Activated CD4-positive, CD25-positive, alpha-beta regulatory T cell treated with anti-CD3 and anti-CD28 coated beads, Interleukin-2, amount 50 U/mL, for 72 hours (primary cell): ENCODE results near the gene KCNMA1.
"Not testable (repeated sequence)": the region's sequence is repeated elsewhere in the genome, so short reads cannot be mapped to it uniquely, and the experiment has no call there.

ENCODE experiments used
- DNase-seq: peaks from one replicate; pipeline ENCODE4 v3.0.0; 2021

KCNMA1 gene

GRCh38 chr10:77637532-77638320, at the start of gene KCNMA1:
Gene KCNMA1, minus strand, starts transcription at chr10:77637808.
- DNase-seq, result no peak

GRCh38 chr10:77686650-77687417, 49.2 kb upstream of the KCNMA1 start:
- no peak for DNase-seq

DNA sequence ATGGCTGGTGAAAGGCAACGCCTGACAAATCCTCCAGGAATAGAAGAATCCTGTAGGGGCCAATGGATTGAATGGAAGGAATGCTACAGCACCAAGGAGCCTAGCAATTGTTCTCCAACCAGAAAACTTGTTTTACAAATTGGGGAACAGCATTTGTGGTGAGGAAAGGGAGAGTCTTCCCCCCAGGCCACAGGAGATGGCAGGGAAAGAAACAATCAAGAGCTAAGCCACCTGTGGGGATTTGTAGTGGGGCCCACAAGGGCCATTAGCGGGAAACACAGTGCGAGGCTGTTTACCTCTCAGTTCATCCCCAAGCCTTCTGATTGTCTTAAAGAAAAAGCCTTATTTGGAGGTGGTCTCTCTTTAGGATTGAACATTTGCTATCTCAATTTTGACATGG, 48.5 kb upstream of the KCNMA1 start:
- DNase-seq, result no peak

- no peak for DNase-seq
Measured at GRCh38 chr10:77685432-77685831, 47.8 kb upstream of the KCNMA1 start.

- DNase-seq, result not testable (repeated sequence)
Measured at GRCh38 chr10:77683088-77683432, 45.5 kb upstream of the KCNMA1 start.

- DNase-seq, result no peak
Measured at GRCh38 chr10:77682393-77683087, 44.9 kb upstream of the KCNMA1 start.

- DNase-seq, result no peak
Measured at GRCh38 chr10:77681839-77682238, 44.2 kb upstream of the KCNMA1 start.

DNA sequence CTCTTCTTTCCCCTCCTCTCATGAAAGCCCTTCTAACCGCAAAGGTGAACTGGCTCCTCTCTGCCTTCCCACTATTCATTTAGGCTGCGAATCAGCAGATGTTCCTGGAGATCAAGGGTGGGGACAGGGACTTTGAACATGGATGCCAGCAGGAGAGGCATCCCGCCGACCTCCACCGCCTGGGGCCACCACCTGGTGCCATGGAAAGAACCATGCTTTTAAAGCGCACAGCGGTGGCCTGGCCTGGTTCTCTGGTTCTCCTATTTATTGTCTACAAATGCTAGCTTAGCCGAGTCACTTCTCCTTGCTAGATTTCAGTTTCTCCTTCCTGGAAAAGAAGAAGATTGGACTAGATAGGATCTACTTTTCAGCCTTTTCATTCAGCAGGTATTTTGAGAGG, 43.2 kb upstream of the KCNMA1 start:
- no peak for DNase-seq

DNA sequence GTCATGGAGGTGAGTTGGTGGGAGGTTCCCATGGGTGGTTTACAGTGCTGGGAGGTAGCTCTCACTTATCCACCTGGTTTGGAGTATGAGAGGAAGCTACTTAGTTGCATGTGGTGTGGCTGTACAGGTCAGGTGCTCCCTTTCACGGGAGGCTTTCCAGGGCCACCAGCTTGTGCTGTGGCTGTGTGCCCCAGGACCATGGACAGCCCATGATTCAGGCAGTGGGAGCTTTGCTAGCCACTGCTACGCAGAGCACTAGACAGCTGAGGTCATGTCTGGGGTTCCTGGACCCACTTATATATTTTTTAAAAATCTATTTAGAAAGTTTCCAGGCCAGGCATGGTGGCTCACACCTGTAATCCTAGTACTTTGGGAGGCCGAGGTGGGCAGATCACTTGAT, 42.5 kb upstream of the KCNMA1 start:
- no peak for DNase-seq

GRCh38 chr10:77679217-77679616, 41.6 kb upstream of the KCNMA1 start:
- no peak for DNase-seq

- DNase-seq, result no peak
Measured at GRCh38 chr10:77678146-77678545, 40.5 kb upstream of the KCNMA1 start.

DNA sequence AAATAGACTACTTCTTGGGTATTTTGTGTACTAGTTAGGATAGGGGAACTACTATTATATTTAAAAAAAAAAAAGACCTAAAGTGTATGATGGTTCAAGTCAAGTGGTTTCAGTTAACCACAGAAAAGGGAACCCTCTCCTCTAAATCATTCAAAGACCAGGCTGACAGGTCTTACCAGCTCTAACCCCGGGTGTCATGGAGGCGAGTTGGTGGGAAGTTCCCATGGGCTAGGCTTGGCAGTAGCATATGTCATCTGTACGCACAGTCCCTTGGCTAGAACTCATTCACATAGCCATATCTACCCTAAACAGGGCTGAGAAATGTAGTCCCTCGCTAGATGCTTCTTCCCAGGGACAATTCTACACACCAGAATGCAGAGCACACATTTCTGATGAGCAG, 37.7 kb upstream of the KCNMA1 start:
- no peak for DNase-seq

DNA sequence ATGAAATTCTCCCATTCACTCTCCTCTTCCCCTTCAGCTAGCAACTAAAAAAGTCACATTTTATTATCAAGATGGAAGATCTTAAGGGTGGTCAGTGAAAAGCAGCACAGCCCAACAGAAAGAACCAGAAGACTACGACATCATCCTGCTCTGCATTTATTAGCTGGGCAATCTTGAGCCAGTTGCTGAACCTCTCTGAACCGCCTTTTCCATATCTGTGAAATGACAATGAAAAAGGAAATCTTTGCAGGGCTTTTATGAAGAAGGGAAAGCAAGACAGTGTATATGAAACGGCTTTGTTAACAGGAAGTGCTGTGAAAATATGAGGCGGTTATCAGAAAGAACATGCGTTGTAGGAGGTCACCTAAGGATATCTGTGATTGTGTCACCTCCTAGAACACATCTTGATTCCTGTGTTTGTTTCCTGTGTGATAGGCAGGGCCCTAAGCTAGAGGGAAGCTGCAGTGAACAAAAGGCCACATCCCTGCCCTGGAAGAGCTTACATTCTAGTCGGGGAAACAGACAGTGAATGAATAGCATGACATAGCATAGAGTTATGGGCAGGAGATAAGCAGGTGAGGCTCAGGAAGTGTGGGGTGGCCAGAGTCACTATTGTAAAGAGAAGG, 36.0 kb upstream of the KCNMA1 start:
- no peak for DNase-seq

DNA sequence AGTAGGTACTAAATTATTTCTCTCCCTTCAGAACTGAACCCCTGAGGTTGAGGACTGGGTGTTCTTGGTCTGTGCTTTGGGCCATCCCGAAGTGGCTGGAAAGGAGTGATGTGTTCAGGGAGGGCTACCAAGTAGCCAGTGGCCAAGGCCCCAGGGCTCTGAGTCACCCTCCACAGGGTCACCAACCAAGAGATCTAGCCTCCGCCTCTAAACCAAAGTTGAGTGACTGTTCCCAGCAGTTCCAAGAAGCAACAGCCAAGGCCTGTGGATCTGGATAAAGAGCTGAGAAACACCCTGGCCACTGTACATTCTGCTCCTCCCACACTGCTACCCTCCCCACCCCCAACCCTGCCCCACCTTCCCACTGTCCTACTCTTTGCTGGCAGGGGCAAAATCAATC, 35.5 kb upstream of the KCNMA1 start:
- DNase-seq, result no peak

DNA sequence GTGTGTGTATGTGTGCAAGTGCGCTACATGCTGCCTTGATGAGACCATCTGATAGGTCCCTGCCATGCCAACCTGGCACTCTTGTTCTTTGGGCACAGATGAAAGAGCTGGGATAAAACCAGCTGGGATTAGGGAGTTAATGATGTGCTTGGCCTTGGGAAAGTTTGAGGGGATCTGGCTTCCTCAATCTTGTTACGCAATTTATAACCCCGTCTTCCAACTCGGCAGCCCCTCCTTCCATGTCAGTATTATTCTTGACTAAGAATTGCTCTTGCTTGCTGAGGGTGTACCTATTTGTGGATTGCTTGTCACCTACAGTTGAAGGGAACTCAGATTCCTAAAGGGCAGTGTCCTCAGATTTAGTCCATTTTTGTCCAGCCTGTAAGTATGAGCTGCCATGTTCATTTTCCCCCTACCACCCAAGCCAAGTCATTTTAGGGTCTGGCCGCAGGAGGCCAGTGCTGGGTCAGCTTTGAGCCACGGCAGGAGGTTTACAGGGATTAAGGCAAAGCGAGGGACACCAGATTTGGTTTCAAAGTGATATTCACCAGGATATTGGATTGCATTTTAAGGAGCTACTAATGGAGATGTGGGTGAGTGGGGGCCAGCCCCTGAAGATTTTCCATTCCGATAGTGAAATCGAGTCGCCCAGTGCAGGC, 34.1 kb upstream of the KCNMA1 start:
- DNase-seq, result no peak

DNA sequence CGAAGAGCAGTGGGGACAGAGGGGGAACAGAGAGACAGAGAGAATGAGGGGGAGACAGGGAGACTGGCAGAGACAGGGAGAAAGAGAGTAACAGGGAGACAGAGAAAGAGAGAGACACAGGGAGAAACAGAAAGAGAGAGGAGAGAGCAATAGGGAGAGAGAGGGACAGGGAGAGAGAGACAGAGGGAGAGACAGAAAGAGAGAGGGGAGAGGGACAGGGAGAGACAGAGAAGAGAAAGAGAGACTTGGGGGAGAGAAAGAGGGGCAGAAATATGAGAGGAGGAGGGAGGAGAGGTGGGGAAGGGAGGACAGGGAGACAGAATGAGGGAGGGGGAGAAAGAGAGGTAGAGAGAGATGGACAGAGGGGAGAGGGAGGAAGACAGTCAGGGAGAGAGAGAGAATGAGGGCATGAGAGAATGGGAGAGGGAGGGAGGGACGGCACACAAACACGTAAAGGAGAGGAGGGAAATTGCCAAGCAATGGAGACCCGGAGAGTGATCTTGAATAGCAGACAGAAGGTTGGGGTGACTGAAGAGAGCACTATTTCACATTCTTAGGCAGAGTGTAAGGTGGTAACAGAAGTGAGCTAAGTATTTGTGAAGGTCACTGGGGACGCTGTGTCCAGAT, 33.3 kb upstream of the KCNMA1 start:
- DNase-seq, result no peak

- DNase-seq, result no peak
Measured at GRCh38 chr10:77669892-77670291, 32.3 kb upstream of the KCNMA1 start.

DNA sequence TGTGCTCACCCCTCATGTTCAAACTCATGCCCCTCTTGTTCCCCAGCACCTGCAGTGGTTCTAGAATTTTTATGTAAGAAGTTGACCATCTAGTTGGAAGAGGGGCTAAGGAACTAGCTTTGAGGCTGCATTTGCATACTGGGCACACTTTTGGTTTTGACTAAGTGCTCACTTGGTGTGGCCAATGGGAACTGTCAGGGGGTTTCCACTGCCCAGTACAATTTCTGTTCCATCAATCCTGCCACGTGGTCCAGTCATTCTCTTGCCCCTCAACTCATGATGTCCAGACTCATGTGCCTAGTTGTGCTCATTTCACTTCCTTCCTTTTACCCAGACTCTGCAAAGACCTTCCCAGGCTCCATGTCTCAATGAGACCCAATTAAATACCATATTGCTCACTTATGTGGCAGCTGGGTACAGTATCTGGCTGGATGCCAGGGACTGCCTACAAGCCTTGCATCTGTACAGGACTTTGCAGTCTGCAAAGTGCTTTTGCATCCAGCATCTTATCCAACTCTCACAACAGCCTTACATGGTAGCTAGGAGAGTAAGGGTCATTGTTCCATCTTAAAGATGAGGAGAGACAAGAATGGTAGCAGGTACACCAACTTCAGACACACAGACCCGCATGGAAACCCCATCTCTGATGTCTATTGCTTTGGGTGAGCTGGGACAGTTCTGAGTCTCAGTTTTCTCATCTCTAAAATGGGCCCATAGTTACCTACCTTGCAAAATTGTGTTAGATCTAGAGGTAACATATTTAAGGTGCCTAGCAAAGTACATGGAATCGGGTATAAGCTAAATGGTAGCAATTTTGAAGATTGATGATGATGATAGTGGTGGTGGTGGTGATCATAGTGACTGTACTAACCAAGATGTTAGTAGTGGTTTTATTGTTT, 30.1 kb upstream of the KCNMA1 start:
- DNase-seq, result no peak

DNA sequence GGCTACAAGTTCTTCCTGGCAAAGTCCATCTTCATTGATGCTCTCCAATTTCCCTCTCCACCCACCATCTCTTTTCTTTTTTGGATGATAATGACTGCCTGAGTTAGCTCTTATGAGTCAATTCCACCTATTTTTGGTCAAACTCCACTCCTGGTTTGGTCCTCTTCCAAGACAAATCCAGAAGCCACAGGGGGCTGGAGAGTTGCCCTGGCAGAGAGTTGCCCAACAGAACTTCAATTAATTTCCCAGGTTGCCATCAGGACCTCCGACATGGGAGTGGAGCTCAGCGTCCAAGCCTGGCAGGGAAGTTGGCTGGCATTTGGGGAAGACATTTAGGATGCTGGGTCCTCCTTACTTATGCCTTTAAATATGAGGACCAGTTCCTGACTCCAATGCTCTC, 29.2 kb upstream of the KCNMA1 start:
- no peak for DNase-seq

DNA sequence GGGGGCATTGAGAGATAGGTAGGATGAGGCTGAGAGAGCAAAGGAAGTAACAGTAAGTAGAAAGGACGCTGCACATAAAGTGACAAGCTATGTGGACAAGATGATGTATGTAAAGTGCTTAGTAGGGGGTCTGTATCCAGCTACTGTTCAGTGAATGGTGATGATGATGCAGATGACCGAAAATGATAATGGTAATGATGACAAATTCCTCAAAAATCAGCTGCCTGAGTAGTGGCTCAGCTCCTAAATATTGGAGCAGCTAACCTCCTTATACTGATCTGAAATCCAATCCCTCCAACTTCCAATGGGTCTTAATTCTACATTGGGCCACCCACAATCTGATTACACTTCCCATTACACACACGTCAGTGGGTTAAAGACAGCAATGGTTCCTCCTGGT, 27.1 kb upstream of the KCNMA1 start:
- DNase-seq, result no peak

DNA sequence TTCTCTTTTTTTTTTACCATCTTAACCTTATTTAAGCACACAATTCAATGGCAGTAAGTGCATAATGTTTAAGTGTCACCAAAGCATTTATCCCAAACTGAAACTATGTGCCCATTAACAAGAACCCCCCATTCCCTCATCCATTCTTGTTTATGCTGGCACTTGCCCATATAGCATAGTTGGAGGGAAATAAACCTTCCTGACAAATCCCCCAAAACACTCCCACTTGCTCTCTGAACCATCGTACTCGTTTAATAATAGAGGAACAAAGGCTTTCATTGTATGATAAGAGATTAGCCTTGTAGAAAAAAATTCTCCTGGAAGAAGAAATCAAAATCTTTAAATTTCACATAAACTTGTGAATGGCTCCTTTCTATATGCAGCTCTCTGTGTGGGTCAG, 26.4 kb upstream of the KCNMA1 start:
- DNase-seq, result no peak
